CD8-positive, alpha-beta memory T cell (primary cell): ENCODE results near the gene HEMGN. TPM values are rescaled to one million over a fixed set of nuclear protein-coding genes. Genes with fewer than 3 reads are reported as not detected.

Experiments used
- CTCF ChIA-PET: fragments of 350-600 bp; sonication (Branson Sonifier 250); formaldehyde crosslinking; loops from one replicate; lab custom pipeline; 2021; ENCODE audit warnings: antibody characterized with exemption; lab: Charles Lee
- POLR2A ChIA-PET: fragments of 350-600 bp; sonication (Branson Sonifier 250); formaldehyde crosslinking; loops from one replicate; lab custom pipeline; 2021; ENCODE audit warnings: antibody characterized with exemption; lab: Charles Lee
- DNase-seq, 5 donors: peaks; one replicate each; pipeline versions ENCODE4 v3.0.0 to v3.0.0-alpha.2; 2020 to 2022; ENCODE audit warnings: mixed read lengths in 1 of 5
- H3K27ac ChIP-seq: one replicate; pipeline ENCODE4 v1.7.0; 2013; ENCODE audit warnings: low read depth, mild to moderate bottlenecking, low read length, moderate library complexity
- H3K27me3 ChIP-seq: 2 replicates; pipeline ENCODE4 v1.7.0; 2013; ENCODE audit warnings: low read length, mild to moderate bottlenecking; ENCODE audit not compliant: insufficient read depth, poor library complexity, severe bottlenecking
- H3K36me3 ChIP-seq: 2 replicates; pipeline ENCODE4 v1.7.0; 2013; ENCODE audit warnings: mild to moderate bottlenecking, low read length, moderate library complexity; ENCODE audit not compliant: insufficient read depth
- H3K4me1 ChIP-seq: 2 replicates; pipeline ENCODE4 v1.7.0; 2013; ENCODE audit warnings: mild to moderate bottlenecking, low read length, moderate library complexity; ENCODE audit not compliant: insufficient read depth
- H3K4me3 ChIP-seq: 2 replicates; pipeline ENCODE4 v1.7.0; 2013; ENCODE audit warnings: mild to moderate bottlenecking, low read length
- H3K9me3 ChIP-seq: 2 replicates; pipeline ENCODE4 v1.7.0; 2013; ENCODE audit warnings: mild to moderate bottlenecking, low read length
- H3K27ac Mint-ChIP-seq, 8 donors: one replicate each; pipeline ENCODE4 v1.8.0; 2020 to 2021; ENCODE audit warnings: mixed read lengths in 8 of 8, mild to moderate bottlenecking in 6 of 8, inconsistent platforms in 3 of 8, moderate library complexity in 3 of 8
- H3K27me3 Mint-ChIP-seq, 2 donors: one replicate each; pipeline ENCODE4 v1.8.0; 2020 to 2021; ENCODE audit warnings: mixed read lengths in 2 of 2, mild to moderate bottlenecking in 1 of 2, moderate library complexity in 1 of 2
- H3K36me3 Mint-ChIP-seq, 3 donors: one replicate each; pipeline ENCODE4 v1.8.0; 2020 to 2021; ENCODE audit warnings: mixed read lengths in 3 of 3, inconsistent platforms in 1 of 3, mild to moderate bottlenecking in 1 of 3
- H3K4me1 Mint-ChIP-seq, 3 donors: one replicate each; pipeline ENCODE4 v1.8.0; 2020 to 2021; ENCODE audit warnings: mixed read lengths in 3 of 3, inconsistent platforms in 1 of 3, mild to moderate bottlenecking in 1 of 3
- H3K4me3 Mint-ChIP-seq, 7 donors: one replicate each; pipeline ENCODE4 v1.8.0; 2020 to 2021; ENCODE audit warnings: mixed read lengths in 7 of 7, mild to moderate bottlenecking in 6 of 7, moderate library complexity in 4 of 7, inconsistent platforms in 2 of 7
- H3K9me3 Mint-ChIP-seq, 5 donors: one replicate each; pipeline ENCODE4 v1.8.0; 2020 to 2022; ENCODE audit warnings: mixed read lengths in 5 of 5, mild to moderate bottlenecking in 3 of 5, moderate library complexity in 2 of 5, inconsistent platforms in 1 of 5
- polyA plus RNA-seq: library from polyadenylated mRNA; unstranded; fragments of 300-500 nt; fragmentation: Illumina TruSeq; gene quantifications from one replicate; pipeline ENCODE4 v1.2.3, GENCODE V29; 2021
- total RNA-seq, 2 experiments: library from RNA; stranded (reverse); gene quantifications; one replicate each; pipeline ENCODE4 v1.2.3, GENCODE V29; 2021

Gene HEMGN
- total and polyA plus RNA-seq, 3 experiments from 2014 or later, result 0.31 to 2.8 (median 0.66) TPM

- H3K27ac Mint-ChIP-seq, result peak overlapping the region; percentile 76 to 95 (median 91)
- H3K27me3 Mint-ChIP-seq, result no peaks in the 10 kb centered on the region
- H3K36me3 Mint-ChIP-seq, result peaks cover 9 to 84% (median 34%) of the 10 kb centered on the region in 3 donors
- no peaks in the 10 kb centered on the region for H3K9me3 Mint-ChIP-seq
- H3K36me3 ChIP-seq, result peaks cover 51% of the 10 kb centered on the region
- H3K27ac ChIP-seq, result no peak overlapping the region
- peak overlapping the region in 2 of 7 donors; percentile 21 to 27 for H3K4me3 Mint-ChIP-seq
- POLR2A ChIA-PET, result interaction anchor here (1.2 to 1.3 kb wide), 2 partner anchors 8 to 10 kb away, joined by 5 to 18 read pairs; partner anchors contain the start of gene TRMO
- no peaks in the 10 kb centered on the region for H3K27me3 ChIP-seq
- H3K4me1 Mint-ChIP-seq, result peaks cover 74 to 92% (median 91%) of the 10 kb centered on the region in 3 donors
- H3K9me3 ChIP-seq, result no peaks in the 10 kb centered on the region
- DNase-seq, result no peak
- CTCF ChIA-PET, result interaction anchor here (2.2 to 5.4 kb wide), 2 partner anchors 10 to 11 kb away, joined by 14 to 36 read pairs; partner anchors contain the start of gene TRMO
- no peak overlapping the region for H3K4me3 ChIP-seq
- peaks cover 61% of the 10 kb centered on the region for H3K4me1 ChIP-seq
Measured at GRCh38 chr9:97911528-97911927, 26.4 kb downstream of the HEMGN start.

GRCh38 chr9:97910357-97910756, 27.6 kb downstream of the HEMGN start:
- DNase-seq, result peak in 1 of 5 donors; percentile 23
- ChIA-PET POLR2A (interaction anchor here (1.2 kb wide), 1 partner anchor 11 kb away, joined by 7 read pairs; the partner anchor contains the start of gene TRMO), CTCF (interaction anchor here (1.0 to 5.4 kb wide), 3 partner anchors 10 to 14 kb away, joined by 3 to 36 read pairs (median 7); partner anchors contain the start of gene TRMO)
- Histone ChIP-seq H3K4me3 (no peak overlapping the region), H3K4me1 (peaks cover 72% of the 10 kb centered on the region), H3K27ac (no peak overlapping the region), H3K36me3 (peaks cover 44% of the 10 kb centered on the region), H3K27me3 (no peaks in the 10 kb centered on the region), H3K9me3 (no peaks in the 10 kb centered on the region)
- peak overlapping the region in 5 of 7 donors; percentile 4 to 80 (median 53) for H3K4me3 Mint-ChIP-seq
- peaks cover 78 to 93% (median 92%) of the 10 kb centered on the region in 3 donors for H3K4me1 Mint-ChIP-seq
- peaks cover 5 to 77% (median 37%) of the 10 kb centered on the region in 3 donors for H3K36me3 Mint-ChIP-seq
- H3K9me3 Mint-ChIP-seq, result no peaks in the 10 kb centered on the region
- peak overlapping the region; percentile 79 to 96 (median 92) for H3K27ac Mint-ChIP-seq
- no peaks in the 10 kb centered on the region for H3K27me3 Mint-ChIP-seq

DNA sequence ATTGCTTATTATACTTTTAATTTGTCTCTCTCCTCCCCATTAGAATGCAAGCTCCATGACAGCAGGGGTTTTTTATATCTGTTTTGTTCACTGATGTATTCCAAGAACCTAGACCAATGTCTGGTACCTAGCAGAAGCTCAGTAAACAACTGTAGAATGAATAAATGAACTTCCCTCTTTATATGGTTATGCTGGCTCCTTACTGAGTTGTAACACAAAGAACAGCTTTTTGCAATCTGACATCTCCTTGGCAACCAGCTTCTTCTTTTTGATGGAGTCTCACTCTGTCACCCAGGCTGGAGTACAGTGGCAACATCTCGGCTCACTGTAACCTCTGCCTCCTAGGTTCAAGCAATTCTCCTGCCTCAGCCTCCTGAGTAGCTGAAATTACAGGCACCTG, 29.3 kb downstream of the HEMGN start:
- Histone ChIP-seq H3K27ac (no peak overlapping the region), H3K27me3 (no peaks in the 10 kb centered on the region), H3K4me1 (peaks cover 75% of the 10 kb centered on the region), H3K36me3 (peaks cover 38% of the 10 kb centered on the region), H3K9me3 (no peaks in the 10 kb centered on the region), H3K4me3 (no peak overlapping the region)
- Mint-ChIP-seq H3K9me3 (no peaks in the 10 kb centered on the region), H3K4me1 (peaks cover 81 to 93% (median 91%) of the 10 kb centered on the region in 3 donors), H3K27me3 (no peaks in the 10 kb centered on the region), H3K36me3 (peaks cover 5 to 68% (median 25%) of the 10 kb centered on the region in 3 donors), H3K4me3 (peak overlapping the region in 5 of 7 donors; percentile 11 to 78 (median 16)), H3K27ac (peak overlapping the region; percentile 58 to 96 (median 90))
- ChIA-PET CTCF (interaction anchor here (1.9 to 5.4 kb wide), 3 partner anchors 8 to 19 kb away, joined by 7 to 36 read pairs (median 8); partner anchors contain the start of gene TRMO), POLR2A (interaction anchor here (0.6 to 1.6 kb wide), 3 partner anchors 8 to 13 kb away, joined by 3 to 6 read pairs (median 4); partner anchors contain the start of gene TRMO)
- DNase-seq, result no peak

DNA sequence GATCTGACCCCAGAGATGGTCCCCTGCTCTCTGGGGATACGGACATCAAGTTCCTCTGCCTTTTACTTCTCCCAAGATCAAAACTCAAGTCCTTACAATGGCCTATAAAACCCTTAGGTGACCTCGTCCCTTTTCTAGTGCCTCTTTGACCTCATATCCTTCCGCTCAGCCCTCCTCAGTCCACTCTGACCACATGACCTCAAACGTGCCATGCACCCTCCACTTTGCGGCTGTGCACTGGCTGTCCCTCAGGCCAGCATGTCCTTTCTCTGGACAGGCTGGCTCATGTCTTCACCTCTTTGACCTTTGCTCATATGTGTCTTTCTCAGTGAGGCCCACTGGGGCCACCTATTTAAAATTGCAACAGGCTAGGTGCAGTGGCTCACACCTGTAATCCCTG, 30.3 kb downstream of the HEMGN start:
- POLR2A ChIA-PET, result interaction anchor here (1.6 kb wide), 1 partner anchor 13 kb away, joined by 6 read pairs; no protein-coding TSS in a partner anchor
- peaks cover 86% of the 10 kb centered on the region for H3K4me1 ChIP-seq
- peak overlapping the region; percentile 0 to 87 (median 84) for H3K4me3 Mint-ChIP-seq

DNA sequence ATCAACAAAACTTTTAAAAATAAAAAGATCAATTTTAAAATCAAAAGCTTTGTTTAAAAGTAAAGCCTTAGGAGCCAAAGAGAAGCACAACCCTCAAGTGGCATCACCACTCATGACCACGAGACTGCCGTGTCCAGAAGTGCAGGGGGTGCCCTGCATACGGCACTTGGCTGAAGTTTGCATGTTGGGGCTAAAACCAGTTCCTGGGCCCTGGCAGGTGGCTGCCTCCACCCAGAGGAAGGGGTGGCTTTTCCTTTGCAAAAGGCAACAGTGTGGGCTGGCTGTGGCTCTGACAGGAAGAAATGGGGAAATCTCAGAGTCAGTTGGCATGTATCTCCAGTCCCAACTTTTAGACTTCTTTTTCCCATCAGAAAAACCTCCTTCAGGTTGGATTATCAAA, 30.9 kb downstream of the HEMGN start:
- Mint-ChIP-seq H3K27ac (peak overlapping the region; percentile 93 to 99 (median 98)), H3K4me3 (peak overlapping the region; percentile 59 to 91 (median 85)), H3K36me3 (peaks cover 5 to 58% (median 19%) of the 10 kb centered on the region in 3 donors), H3K27me3 (no peaks in the 10 kb centered on the region), H3K4me1 (peaks cover 81 to 92% (median 91%) of the 10 kb centered on the region in 3 donors), H3K9me3 (no peaks in the 10 kb centered on the region)
- DNase-seq, result peak in 4 of 5 donors; percentile 7 to 52 (median 18)
- peaks cover 92% of the 10 kb centered on the region for H3K4me1 ChIP-seq
- H3K27ac ChIP-seq, result peak overlapping the region; percentile 55
- H3K9me3 ChIP-seq, result no peaks in the 10 kb centered on the region
- CTCF ChIA-PET, result interaction anchor here (1.2 to 10.0 kb wide), 3 partner anchors 10 to 17 kb away, joined by 4 to 109 read pairs (median 87); partner anchors contain the start of gene TRMO
- no peaks in the 10 kb centered on the region for H3K27me3 ChIP-seq
- peak overlapping the region; percentile 37 for H3K4me3 ChIP-seq
- peaks cover 24% of the 10 kb centered on the region for H3K36me3 ChIP-seq
- POLR2A ChIA-PET, result interaction anchor here (1.8 to 3.4 kb wide), 2 partner anchors 14 to 76 kb away, joined by 5 to 55 read pairs; partner anchors contain the start of genes ANP32B and TRMO

More for the DNA sequence above, 30.3 kb downstream of the HEMGN start:
- Histone ChIP-seq H3K27me3 (no peaks in the 10 kb centered on the region), H3K36me3 (peaks cover 28% of the 10 kb centered on the region), H3K9me3 (no peaks in the 10 kb centered on the region), H3K4me3 (peak overlapping the region; percentile 37), H3K27ac (no peak overlapping the region)
- CTCF ChIA-PET, result interaction anchor here (5.4 kb wide), 1 partner anchor 15 kb away, joined by 36 read pairs; the partner anchor contains the start of gene TRMO
- no peaks in the 10 kb centered on the region for H3K9me3 Mint-ChIP-seq
- H3K27me3 Mint-ChIP-seq, result no peaks in the 10 kb centered on the region
- peaks cover 84 to 94% (median 92%) of the 10 kb centered on the region in 3 donors for H3K4me1 Mint-ChIP-seq
- H3K27ac Mint-ChIP-seq, result peak overlapping the region; percentile 85 to 99 (median 98)
- DNase-seq, result no peak
- peaks cover 5 to 63% (median 22%) of the 10 kb centered on the region in 3 donors for H3K36me3 Mint-ChIP-seq

DNA sequence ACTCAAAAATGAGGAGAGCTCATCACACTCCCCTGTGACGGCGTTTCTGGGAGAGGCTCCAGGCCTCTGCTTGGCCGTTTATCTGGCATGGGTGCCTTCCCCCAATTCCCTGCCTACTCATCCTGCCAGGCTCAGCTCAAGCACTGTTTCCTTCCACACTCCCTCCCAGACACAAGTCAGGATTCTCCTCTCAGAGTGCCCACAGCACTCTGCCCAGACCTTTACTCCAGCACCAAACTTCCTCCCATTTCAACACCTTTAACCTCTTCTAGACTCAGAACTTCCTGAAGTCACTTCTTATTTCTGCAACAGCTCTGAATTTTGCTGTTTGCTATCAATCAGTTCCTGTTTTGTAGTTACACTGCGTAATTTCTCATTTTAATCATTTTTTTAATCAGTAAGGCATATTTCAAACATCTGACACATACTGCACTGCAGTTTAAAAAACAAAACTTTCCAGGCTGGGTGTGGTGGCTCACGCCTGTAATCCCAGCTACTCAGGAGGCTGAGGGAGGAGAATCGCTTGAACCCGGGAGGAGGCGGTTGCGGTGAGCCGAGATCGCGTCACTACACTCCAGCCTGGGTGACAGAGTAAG, 31.6 kb downstream of the HEMGN start:
- ChIA-PET POLR2A (interaction anchor here (0.6 to 3.4 kb wide), 6 partner anchors 12 to 349 kb away, joined by 3 to 55 read pairs (median 6); partner anchors contain the start of genes ANP32B, FOXE1, TBC1D2 and TRMO), CTCF (interaction anchor here (0.9 to 10.0 kb wide), 5 partner anchors 9 to 128 kb away, joined by 3 to 109 read pairs (median 4); partner anchors contain the start of gene TRMO)
- H3K4me3 ChIP-seq, result peak overlapping the region; percentile 47
- H3K4me1 Mint-ChIP-seq, result peaks cover 80 to 92% (median 91%) of the 10 kb centered on the region in 3 donors
- H3K36me3 ChIP-seq, result peaks cover 17% of the 10 kb centered on the region
- H3K27ac ChIP-seq, result peak overlapping the region; percentile 55
- no peaks in the 10 kb centered on the region for H3K27me3 Mint-ChIP-seq
- H3K27me3 ChIP-seq, result no peaks in the 10 kb centered on the region
- peak; percentile 32 to 72 (median 61) for DNase-seq
- H3K4me3 Mint-ChIP-seq, result peak overlapping the region; percentile 82 to 91 (median 86)
- peaks cover 5 to 54% (median 15%) of the 10 kb centered on the region in 3 donors for H3K36me3 Mint-ChIP-seq
- H3K9me3 ChIP-seq, result no peaks in the 10 kb centered on the region
- H3K27ac Mint-ChIP-seq, result peak overlapping the region; percentile 93 to 99 (median 98)
- H3K9me3 Mint-ChIP-seq, result no peaks in the 10 kb centered on the region
- peaks cover 92% of the 10 kb centered on the region for H3K4me1 ChIP-seq

DNA sequence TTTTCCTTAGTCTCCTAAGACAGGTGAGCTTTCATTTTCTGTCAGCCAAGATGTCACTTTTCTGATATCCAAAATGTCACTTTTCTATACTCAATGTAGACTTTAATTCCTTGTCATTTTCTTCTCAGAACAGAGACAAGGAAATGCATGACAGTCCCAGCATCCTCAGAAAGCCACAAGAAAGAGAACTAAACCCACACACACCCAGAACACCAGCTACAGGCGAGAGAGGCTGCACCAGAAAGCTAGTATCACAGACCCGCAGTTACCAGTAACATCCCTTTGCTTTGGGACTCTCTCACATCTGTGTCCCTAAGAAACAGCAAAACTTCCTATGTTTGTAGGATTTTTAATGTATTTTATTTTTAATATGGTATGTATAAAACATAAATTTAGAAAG, 32.7 kb downstream of the HEMGN start:
- Histone ChIP-seq H3K36me3 (peaks cover 6% of the 10 kb centered on the region), H3K27ac (peak overlapping the region; percentile 12), H3K4me3 (peak overlapping the region; percentile 47), H3K4me1 (peaks cover 92% of the 10 kb centered on the region), H3K27me3 (no peaks in the 10 kb centered on the region), H3K9me3 (no peaks in the 10 kb centered on the region)
- Mint-ChIP-seq H3K9me3 (no peaks in the 10 kb centered on the region), H3K27ac (peak overlapping the region; percentile 77 to 99 (median 98)), H3K36me3 (peaks cover 4 to 54% (median 11%) of the 10 kb centered on the region in 3 donors), H3K4me1 (peaks cover 77 to 92% (median 91%) of the 10 kb centered on the region in 3 donors), H3K4me3 (peak overlapping the region; percentile 62 to 87 (median 82)), H3K27me3 (no peaks in the 10 kb centered on the region)
- DNase-seq, result peak; percentile 13 to 87 (median 71)
- POLR2A ChIA-PET, result interaction anchor here (0.9 to 3.4 kb wide), 4 partner anchors 16 to 213 kb away, joined by 3 to 55 read pairs (median 5); partner anchors contain the start of gene TRMO
- CTCF ChIA-PET, result interaction anchor here (0.9 to 10.0 kb wide), 5 partner anchors 8 to 129 kb away, joined by 3 to 109 read pairs (median 5); partner anchors contain the start of gene TRMO
